ENCODE data around the gene NELFE.

The NELFE gene

GRCh38 chr6:31948306-31948705, 10.5 kb downstream of the NELFE start:
- Histone ChIP-seq H2AFZ (ENCODE audit: low read depth) (no peak overlapping the region), H3K4me2 (no peak overlapping the region), H3K79me2 (ENCODE audit: insufficient read depth, low read depth) (no peaks in the 10 kb centered on the region), H3K27me3 (ENCODE audit: insufficient read depth, low read depth) (peaks cover 15% of the 10 kb centered on the region; the same call in 1 of the 2 replicates), H3K27ac (no peak overlapping the region), H3K9ac (no peak overlapping the region), H4K20me1 (ENCODE audit: insufficient read depth) (no peaks in the 10 kb centered on the region), H3K36me3 (ENCODE audit: insufficient read depth) (no peaks in the 10 kb centered on the region), H3K4me3 (IDR thresholded peaks at IDR 0.05; ENCODE audit: insufficient read depth, low read depth, low read length) (no peak overlapping the region), H3K4me1 (ENCODE audit: low read depth, poor library complexity, severe bottlenecking) (no peaks in the 10 kb centered on the region)
- TF ChIP-seq CTCF (conservative IDR thresholded peaks at IDR 0.05; ENCODE audit: low read depth, low read length), result no peak

GRCh38 chr6:31947864-31948263, 10.9 kb downstream of the NELFE start:
- TF ChIP-seq CTCF (conservative IDR thresholded peaks at IDR 0.05; ENCODE audit: low read depth, low read length), result no peak
- Histone ChIP-seq H3K9ac (no peak overlapping the region), H3K27me3 (ENCODE audit: insufficient read depth, low read depth) (peaks cover 15% of the 10 kb centered on the region; the same call in 1 of the 2 replicates), H3K79me2 (ENCODE audit: insufficient read depth, low read depth) (no peaks in the 10 kb centered on the region), H3K27ac (no peak overlapping the region), H4K20me1 (ENCODE audit: insufficient read depth) (no peaks in the 10 kb centered on the region), H3K36me3 (ENCODE audit: insufficient read depth) (no peaks in the 10 kb centered on the region), H3K4me1 (ENCODE audit: low read depth, poor library complexity, severe bottlenecking) (no peaks in the 10 kb centered on the region), H3K4me3 (IDR thresholded peaks at IDR 0.05; ENCODE audit: insufficient read depth, low read depth, low read length) (no peak overlapping the region), H3K4me2 (no peak overlapping the region), H2AFZ (ENCODE audit: low read depth) (no peak overlapping the region)

DNA sequence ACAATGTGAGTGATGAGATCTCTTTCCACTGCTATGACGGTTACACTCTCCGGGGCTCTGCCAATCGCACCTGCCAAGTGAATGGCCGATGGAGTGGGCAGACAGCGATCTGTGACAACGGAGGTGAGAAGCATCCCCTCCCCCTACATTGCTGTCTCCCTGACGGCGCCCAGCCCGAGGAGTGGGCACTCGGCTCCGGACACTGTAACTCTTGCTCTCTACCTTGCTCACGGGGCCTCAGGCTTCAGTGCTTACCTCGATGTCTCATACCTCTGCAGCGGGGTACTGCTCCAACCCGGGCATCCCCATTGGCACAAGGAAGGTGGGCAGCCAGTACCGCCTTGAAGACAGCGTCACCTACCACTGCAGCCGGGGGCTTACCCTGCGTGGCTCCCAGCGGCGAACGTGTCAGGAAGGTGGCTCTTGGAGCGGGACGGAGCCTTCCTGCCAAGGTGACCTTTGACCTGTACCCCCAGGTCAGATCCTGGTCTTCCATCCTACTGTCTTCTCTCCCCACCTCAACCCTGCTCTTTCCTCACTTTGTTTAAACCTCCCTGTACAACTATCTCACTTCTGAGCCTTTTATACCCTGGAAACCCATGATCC, 11.6 kb downstream of the NELFE start:
- Histone ChIP-seq H2AFZ (ENCODE audit: low read depth) (no peak overlapping the region), H3K4me1 (ENCODE audit: low read depth, poor library complexity, severe bottlenecking) (no peaks in the 10 kb centered on the region), H3K4me2 (no peak overlapping the region), H4K20me1 (ENCODE audit: insufficient read depth) (no peaks in the 10 kb centered on the region), H3K27ac (no peak overlapping the region), H3K27me3 (ENCODE audit: insufficient read depth, low read depth) (peaks cover 22% of the 10 kb centered on the region), H3K79me2 (ENCODE audit: insufficient read depth, low read depth) (no peaks in the 10 kb centered on the region), H3K36me3 (ENCODE audit: insufficient read depth) (no peaks in the 10 kb centered on the region), H3K4me3 (IDR thresholded peaks at IDR 0.05; ENCODE audit: insufficient read depth, low read depth, low read length) (no peak overlapping the region), H3K9ac (no peak overlapping the region)
- no peak for TF ChIP-seq CTCF (conservative IDR thresholded peaks at IDR 0.05; ENCODE audit: low read depth, low read length)

DNA sequence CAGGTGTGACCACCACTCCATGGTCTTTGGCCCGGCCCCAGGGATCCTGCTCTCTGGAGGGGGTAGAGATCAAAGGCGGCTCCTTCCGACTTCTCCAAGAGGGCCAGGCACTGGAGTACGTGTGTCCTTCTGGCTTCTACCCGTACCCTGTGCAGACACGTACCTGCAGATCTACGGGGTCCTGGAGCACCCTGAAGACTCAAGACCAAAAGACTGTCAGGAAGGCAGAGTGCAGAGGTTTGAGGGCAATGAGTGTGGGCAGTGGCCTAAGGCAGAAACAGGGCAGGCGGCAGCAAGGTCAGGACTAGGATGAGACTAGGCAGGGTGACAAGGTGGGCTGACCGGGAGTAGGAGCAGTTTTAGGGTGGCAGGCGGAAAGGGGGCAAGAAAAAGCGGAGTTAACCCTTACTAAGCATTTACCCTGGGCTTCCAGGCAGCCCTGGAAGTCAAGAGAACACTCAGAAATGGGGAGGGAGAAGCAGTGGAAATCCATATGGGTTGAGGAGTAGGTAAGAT, 12.3 kb downstream of the NELFE start:
- H3K4me2 ChIP-seq, result no peak overlapping the region
- no peak overlapping the region for H3K9ac ChIP-seq
- no peak overlapping the region for H2AFZ ChIP-seq (ENCODE audit: low read depth)
- H3K27me3 ChIP-seq (ENCODE audit: insufficient read depth, low read depth), result peaks cover 23% of the 10 kb centered on the region
- no peak overlapping the region for H3K27ac ChIP-seq
- no peaks in the 10 kb centered on the region for H3K4me1 ChIP-seq (ENCODE audit: low read depth, poor library complexity, severe bottlenecking)
- no peaks in the 10 kb centered on the region for H4K20me1 ChIP-seq (ENCODE audit: insufficient read depth)
- H3K4me3 ChIP-seq (IDR thresholded peaks at IDR 0.05; ENCODE audit: insufficient read depth, low read depth, low read length), result no peak overlapping the region
- TF ChIP-seq CTCF (conservative IDR thresholded peaks at IDR 0.05; ENCODE audit: low read depth, low read length), result no peak
- no peaks in the 10 kb centered on the region for H3K36me3 ChIP-seq (ENCODE audit: insufficient read depth)
- no peaks in the 10 kb centered on the region for H3K79me2 ChIP-seq (ENCODE audit: insufficient read depth, low read depth)

All from KMS-11 (cell line).